ENCODE measurements around the gene AMPD3.
A peak's percentile ranks its signal among the peaks of the same experiment; 100 is the strongest.

The AMPD3 gene

GRCh38 chr11:10488934-10489691, 34.0 kb downstream of the AMPD3 start:
- TF ChIP-seq CTCF (conservative IDR thresholded peaks at IDR 0.05; ENCODE audit: low read length) = no peak
- H3K4me3 ChIP-seq (ENCODE audit: low read length) = no peak overlapping the region
- DNase-seq (ENCODE audit: low read depth) = no peak

GRCh38 chr11:10490032-10490397, 35.0 kb downstream of the AMPD3 start:
- no peak overlapping the region for H3K4me3 ChIP-seq (ENCODE audit: low read length)
- no peak for TF ChIP-seq CTCF (conservative IDR thresholded peaks at IDR 0.05; ENCODE audit: low read length)
- DNase-seq (ENCODE audit: low read depth) = no peak

GRCh38 chr11:10490398-10491241, 35.6 kb downstream of the AMPD3 start:
- TF ChIP-seq CTCF (conservative IDR thresholded peaks at IDR 0.05; ENCODE audit: low read length) = no peak
- peak; percentile 94 for DNase-seq (ENCODE audit: low read depth)
- H3K4me3 ChIP-seq (ENCODE audit: low read length) = no peak overlapping the region

- no peak for TF ChIP-seq CTCF (conservative IDR thresholded peaks at IDR 0.05; ENCODE audit: low read length)
- no peak overlapping the region for H3K4me3 ChIP-seq (ENCODE audit: low read length)
- peak; percentile 61 for DNase-seq (ENCODE audit: low read depth)
These were observed 37.0 kb downstream of the AMPD3 start for GRCh38 chr11:10492084-10492483.

GRCh38 chr11:10493041-10493663, 38.1 kb downstream of the AMPD3 start:
- no peak for DNase-seq (ENCODE audit: low read depth)
- TF ChIP-seq CTCF (conservative IDR thresholded peaks at IDR 0.05; ENCODE audit: low read length) = no peak
- no peak overlapping the region for H3K4me3 ChIP-seq (ENCODE audit: low read length)

- no peak for DNase-seq (ENCODE audit: low read depth)
- TF ChIP-seq CTCF (conservative IDR thresholded peaks at IDR 0.05; ENCODE audit: low read length) = no peak
- no peak overlapping the region for H3K4me3 ChIP-seq (ENCODE audit: low read length)
These were observed 39.8 kb downstream of the AMPD3 start for GRCh38 chr11:10494636-10495463.
